Stimulated activated CD8-positive, alpha-beta memory T cell treated with anti-CD3 and anti-CD28 coated beads, Interleukin-12 subunit alpha, Interleukin-12 subunit beta, amount 100 ng/mL, for 1 hour (primary cell): ENCODE results near the gene ATAD3A.

Experiments
- DNase-seq: peaks from one replicate; pipeline ENCODE4 v3.0.0-alpha.2; 2020; ENCODE audit warnings: low read depth

ATAD3A gene

GRCh38 chr1:1539310-1540089 lies 27.5 kb downstream of the ATAD3A start:
- DNase-seq = no peak

DNA sequence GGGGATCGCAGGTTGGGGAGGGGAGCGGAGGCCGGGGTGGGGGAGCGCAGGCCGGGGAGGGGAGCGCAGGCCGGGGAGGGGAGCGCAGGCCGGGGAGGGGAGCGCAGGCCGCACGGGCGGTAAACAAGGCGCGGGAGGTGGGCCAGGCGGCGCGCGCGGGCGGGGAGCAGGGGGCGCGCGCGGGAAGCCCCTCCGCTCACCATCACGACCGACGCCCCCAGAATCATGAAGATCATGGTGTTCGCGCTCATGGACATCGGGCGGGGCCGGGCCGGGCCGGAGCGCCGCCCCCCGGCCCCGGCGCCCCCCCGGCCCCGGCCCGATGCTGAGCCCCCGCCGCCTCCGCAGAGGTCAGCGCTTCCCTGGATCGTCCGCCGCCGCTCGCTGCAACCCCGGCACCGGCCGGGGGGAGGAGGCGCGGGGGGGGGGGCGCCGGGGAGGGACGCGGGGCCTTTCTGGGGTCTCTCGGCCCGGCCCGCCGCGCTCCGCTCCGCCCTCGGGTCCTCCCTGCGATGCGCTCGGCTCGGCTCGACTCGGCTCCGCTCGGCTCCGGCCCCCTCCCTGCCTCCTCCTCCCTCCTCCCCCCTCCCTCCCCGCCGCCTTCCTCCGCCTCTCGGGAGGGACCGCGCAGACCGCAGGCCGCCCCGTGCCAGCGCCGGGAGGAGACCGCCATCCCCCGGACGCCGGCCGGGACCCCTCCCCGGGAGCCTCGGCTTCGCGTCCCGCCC lies 28.3 kb downstream of the ATAD3A start, which contains the start of gene TMEM240:
Gene TMEM240, minus strand, starts transcription at position 535 of the 728 bp plus-strand sequence. Its CDS starts 278 bp downstream, at position 257.
- DNase-seq = peak; percentile 16

GRCh38 chr1:1540818-1541628 lies 29.1 kb downstream of the ATAD3A start:
- DNase-seq = no peak

- no peak for DNase-seq
Measured at GRCh38 chr1:1541956-1542765, 30.2 kb downstream of the ATAD3A start.

DNA sequence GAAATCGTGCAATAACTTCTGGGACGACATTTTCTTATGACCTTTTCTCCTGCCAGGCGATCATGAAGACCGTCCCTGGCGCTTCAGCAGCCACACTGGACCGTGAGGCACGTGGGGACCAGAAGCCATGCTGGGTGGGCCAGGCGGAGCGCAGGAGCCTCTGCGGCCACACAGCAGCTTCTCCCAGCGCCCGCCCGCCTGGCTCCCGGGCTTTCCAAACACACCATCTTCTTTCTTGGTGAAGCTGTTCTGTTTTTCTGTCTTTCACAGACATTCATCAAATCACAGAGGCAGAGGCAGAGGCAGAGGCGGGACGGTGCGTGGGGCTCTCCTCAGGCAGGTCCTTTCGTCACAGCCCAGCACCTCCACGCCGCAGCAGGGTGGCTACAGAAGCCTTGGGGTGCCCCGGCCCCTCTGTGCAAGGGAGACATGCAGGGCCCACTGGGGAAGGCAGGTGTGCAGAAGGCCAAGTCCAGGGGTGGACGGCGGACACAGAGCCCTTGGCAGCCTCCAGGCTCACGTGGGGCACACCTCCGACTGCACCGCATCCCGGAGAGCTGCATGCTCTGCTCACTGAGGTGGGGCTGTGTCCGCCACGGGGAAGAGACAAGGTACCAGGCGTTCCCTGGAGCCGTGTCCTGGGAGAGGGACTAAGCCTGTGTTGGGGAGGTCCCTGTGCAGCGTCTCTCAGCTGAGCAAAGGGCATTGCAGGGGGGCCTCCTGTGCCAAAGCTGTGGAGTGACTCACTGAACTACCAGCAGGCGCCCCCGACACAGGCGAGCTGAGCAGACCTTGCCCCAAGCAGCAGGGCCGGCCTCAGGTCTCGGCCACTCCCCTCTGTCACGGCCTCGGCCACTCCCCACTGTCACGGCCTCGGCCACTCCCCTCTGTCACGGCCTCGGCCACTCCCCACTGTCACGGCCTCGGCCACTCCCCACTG lies 31.1 kb downstream of the ATAD3A start:
- DNase-seq = no peak

DNA sequence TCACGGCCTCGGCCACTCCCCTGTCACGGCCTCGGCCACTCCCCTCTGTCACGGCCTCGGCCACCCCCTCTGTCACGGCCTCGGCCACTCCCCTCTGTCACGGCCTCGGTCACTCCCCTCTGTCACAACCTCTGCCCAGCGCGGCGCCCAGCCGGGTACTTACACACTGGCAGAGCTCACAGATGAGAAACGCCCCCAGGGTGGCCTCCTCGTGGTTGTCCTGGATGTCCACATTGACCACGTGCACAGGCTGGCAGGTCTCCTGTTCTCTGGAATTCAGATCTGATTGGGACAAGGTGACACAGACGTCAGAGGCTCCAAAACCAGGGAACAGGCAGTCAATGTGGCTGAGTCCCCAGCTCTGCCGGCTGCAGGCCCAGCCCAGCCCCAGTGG lies 31.7 kb downstream of the ATAD3A start:
- DNase-seq = no peak

DNA sequence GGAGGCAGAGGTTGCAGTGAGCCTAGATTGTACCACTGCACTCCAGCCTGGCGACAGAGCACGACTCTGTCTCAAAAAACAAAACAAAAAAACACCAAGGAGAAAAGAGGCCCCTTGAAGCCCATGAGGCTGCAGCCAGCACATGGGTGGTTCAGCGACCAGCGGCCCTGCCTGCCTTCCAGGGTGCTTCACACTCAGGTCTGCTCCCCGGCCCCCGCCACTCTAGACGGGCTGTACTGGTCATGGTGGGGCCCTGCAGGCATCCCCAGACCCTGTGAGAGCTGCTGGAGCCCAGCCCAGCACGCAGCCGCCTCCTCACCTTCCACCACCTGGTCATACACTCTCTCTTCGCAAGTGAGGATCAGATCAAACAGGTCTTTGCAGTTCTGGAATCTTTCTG lies 32.6 kb downstream of the ATAD3A start:
- no peak for DNase-seq

- no peak for DNase-seq
Measured at GRCh38 chr1:1545946-1546737, 34.2 kb downstream of the ATAD3A start.

DNA sequence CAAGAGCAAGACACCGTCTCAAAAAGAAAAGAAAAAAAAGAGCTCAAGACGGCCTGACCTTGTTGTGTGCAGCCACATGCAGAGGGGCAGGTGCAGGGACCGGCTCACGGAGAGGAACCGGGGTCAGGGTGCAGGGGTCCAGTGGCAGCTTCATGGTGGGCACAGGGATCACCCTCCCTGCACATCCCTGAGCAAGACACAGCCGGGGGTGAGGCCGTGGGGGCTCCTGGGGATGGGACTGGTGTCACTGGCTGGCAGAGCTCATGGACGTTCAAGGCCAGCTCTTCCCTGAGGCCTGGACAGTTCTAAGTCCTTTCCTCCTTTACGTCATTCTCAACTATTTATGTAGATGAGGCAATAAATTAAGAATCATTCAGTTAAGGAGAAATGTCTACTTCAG lies 35.0 kb downstream of the ATAD3A start:
- no peak for DNase-seq

- DNase-seq = no peak
Measured at GRCh38 chr1:1547476-1547875, 35.5 kb downstream of the ATAD3A start.

- DNase-seq = no peak
Measured at GRCh38 chr1:1548591-1548990, 36.6 kb downstream of the ATAD3A start.

- no peak for DNase-seq
Measured at GRCh38 chr1:1550087-1550486, 38.1 kb downstream of the ATAD3A start.

DNA sequence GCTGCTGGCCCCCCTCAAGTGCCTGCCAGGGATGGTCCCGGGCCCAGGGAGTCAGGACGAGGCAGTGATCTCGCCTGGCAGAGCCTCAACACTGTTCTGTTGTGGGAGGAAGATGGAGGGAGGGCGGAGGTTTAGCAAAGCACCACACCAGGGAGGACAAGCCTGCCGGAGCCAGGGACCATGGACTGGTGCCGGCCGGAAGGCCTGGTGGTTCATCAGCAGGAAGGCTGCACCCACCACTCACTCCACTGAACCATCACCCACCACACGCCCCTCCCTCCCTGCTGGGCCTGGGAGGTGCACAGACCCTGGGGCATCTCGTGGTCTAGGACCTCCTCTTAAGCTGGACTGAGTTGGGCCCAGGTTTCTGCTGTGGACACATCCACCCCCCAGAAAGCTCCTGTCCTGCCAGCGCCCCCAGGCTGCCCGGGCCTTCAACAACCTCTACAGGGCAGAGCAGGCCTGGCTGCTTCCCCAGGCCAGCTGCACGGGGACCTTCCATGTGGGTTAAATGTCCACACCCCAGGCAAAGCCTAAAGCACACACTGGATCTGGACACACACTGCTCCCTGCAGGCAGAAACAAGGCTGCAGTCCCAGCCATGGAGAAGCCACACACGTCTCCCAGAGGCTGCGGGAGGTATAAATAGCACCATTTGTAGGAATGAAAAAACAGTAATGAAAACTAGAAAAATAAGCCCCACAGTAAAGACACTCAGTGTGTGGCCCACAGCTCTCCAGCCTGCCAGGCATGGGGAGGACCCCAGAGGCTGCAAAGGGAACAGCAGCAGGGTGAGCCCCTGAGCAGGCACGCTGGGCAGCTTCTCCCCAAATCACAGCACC lies 38.9 kb downstream of the ATAD3A start:
- DNase-seq = no peak

- no peak for DNase-seq
Measured at GRCh38 chr1:1551524-1552262, 39.7 kb downstream of the ATAD3A start.

- no peak for DNase-seq
Measured at GRCh38 chr1:1552263-1552639, 40.3 kb downstream of the ATAD3A start.

DNA sequence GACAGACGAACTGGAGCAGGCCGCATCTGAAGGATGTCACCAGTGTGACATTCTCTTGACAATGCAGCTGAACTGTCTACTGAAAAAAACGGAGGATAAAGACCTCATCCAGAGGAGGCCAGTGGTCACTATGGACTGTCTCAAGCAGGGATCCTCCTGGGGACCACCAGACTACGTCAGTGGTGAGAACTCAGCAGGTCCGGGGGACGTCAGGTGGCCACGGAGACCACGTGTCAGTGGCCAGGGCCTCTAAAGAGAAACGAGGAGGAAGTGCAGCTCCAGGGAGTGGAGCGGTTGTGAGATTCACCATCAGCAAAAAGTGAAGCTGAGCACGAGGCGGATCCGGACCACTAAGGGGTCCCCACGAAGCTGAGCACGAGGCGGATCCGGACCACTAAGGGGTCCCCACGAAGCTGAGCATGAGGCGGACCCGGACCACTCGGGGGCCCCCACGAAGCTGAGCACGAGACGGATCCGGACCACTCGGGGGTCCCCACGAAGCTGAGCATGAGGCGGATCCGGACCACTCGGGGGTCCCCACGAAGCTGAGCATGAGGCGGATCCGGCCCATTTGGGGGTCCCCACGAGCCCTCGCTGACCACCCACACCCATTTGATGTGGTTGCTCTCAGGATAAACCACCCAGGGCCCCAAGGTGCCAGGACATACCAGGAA lies 42.0 kb downstream of the ATAD3A start:
- no peak for DNase-seq

DNA sequence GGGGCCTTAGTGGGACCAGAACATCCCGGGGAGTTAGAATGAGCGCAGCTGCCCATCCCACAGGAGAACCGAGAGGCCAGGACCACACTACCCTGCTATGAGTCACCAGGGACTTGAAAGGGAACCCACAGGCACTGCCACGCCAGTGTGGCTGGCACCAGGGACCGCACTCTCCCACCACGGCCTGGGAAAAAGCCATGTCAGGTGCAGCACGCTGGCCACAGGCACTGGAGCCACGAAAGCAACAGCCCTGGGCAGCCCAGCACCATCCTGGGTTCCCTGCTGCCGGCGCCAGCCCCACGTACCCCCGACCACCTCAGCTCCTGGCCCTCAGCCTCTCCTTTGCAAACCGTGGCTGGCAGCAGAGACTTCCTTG lies 42.6 kb downstream of the ATAD3A start:
- DNase-seq = no peak
